Adrenal gland (tissue), 12 donors: ENCODE data around the gene SYK. TPM values are rescaled to one million over a fixed set of nuclear protein-coding genes. Genes with fewer than 3 reads are reported as not detected.
A peak's percentile ranks its signal among the peaks of the same experiment; 100 is the strongest.

Experiments used
- DNase-seq, 7 donors: peaks; one replicate each; pipeline ENCODE4 v3.0.0-alpha.2; 2019 to 2020
- H3K27ac ChIP-seq, 5 donors: fragments of 200-600 bp; sonication (generic) in 4 of 5; 1 replicate in 3 of 5; 2 replicates in 2 of 5; pipeline versions ENCODE4 v1.5.1 to v1.8.0; 2016 to 2020; ENCODE audit warnings: mild to moderate bottlenecking in 1 of 5
- H3K27me3 ChIP-seq: fragments of 200-600 bp; 2 replicates; pipeline ENCODE4 v1.8.0; 2021
- H3K36me3 ChIP-seq, 2 donors: fragments of 200-600 bp; replicated peaks in 1 of 2; 1 replicate in 1 of 2; 2 replicates in 1 of 2; pipeline versions ENCODE4 v1.5.1 to v1.8.0; 2018 to 2022
- H3K4me1 ChIP-seq, 2 donors: fragments of 200-600 bp; replicated peaks in 1 of 2; 1 replicate in 1 of 2; 2 replicates in 1 of 2; pipeline versions ENCODE4 v1.5.1 to v1.8.0; 2018 to 2021
- H3K4me3 ChIP-seq, 4 donors: fragments of 200-600 bp; sonication (generic) in 3 of 4; one replicate each; pipeline ENCODE4 v1.5.1; 2016 to 2018
- H3K9me3 ChIP-seq, 3 donors: fragments of 200-600 bp; sonication (generic) in 1 of 3; replicated peaks in 1 of 3; 1 replicate in 2 of 3; 2 replicates in 1 of 3; pipeline versions ENCODE4 v1.5.1 to v1.8.0; 2016 to 2021
- POLR2A ChIP-seq, 2 donors: fragments of 450-650 bp; IDR thresholded peaks; one replicate each; pipeline ENCODE4 v1.6.1; 2017; ENCODE audit warnings: antibody characterized with exemption in 2 of 2, mild to moderate bottlenecking in 2 of 2, moderate library complexity in 1 of 2
- WGBS, 4 donors: extraction: QIAGEN DNeasy Blood & Tissue Kit in 2 of 4; methylation state at CpG; one replicate each; pipeline versions ENCODE4 v1.1.5 to v1.1.7; 2013 to 2017; 5-methylcytosine and 5-hydroxymethylcytosine counted together
- intact Hi-C, 2 donors: fragments of 100-400 bp; cut with DNase I; formaldehyde crosslinking; loops; one replicate each; pipeline versions ENCODE4 v1.14.1 to v1.15.0; 2022 to 2023
- polyA plus RNA-seq, 3 donors: library from polyadenylated mRNA; stranded (reverse); fragments of 200-250 nt in 2 of 3; fragments of 350-450 nt in 1 of 3; fragmentation: Illumina TruSeq in 1 of 3; extraction: RNeasy Lipid Tissue Mini Kit (QIAGEN cat#74804) in 1 of 3; gene quantifications; one replicate each; pipeline ENCODE4 v1.2.3, GENCODE V29; 2013 to 2014
- total RNA-seq, 9 donors: library from RNA; depleted of rRNA in 4 of 9; stranded (reverse); fragments of >200 nt in 4 of 9; fragments of 120-200 nt in 1 of 9; fragmentation: NEBNext Ultra II Directional in 1 of 9; extraction: Animal tissue kit (Norgen Biotek cat#: 25700) in 1 of 9; gene quantifications; one replicate each; pipeline versions ENCODE4 v1.1.0 to v1.2.4, GENCODE V29; 2013 to 2023
- TF ChIP-seq, protein P1 (sequence below), 6 experiments: fragments of 450-650 bp in 4 of 6; fragments of 200-600 bp in 2 of 6; sonication (generic) in 1 of 6; IDR thresholded peaks; 1 replicate in 5 of 6; 2 replicates in 1 of 6; pipeline versions ENCODE4 v1.5.1 to v1.8.0; 2016 to 2021; ENCODE audit warnings: antibody characterized with exemption in 6 of 6, mild to moderate bottlenecking in 2 of 6, moderate library complexity in 1 of 6
- donor health status: healthy with polysubstance abuse.
- donor health status: Bipolar disorder and iron deficiency.
- donor health status: DM: yes; HTN: yes; CAD: no.
- donor health status: DM: no; HTN: no; CAD: no.
- donor health status: DM: no; HTN: no; CAD: no.
- donor health status: DM: yes; HTN: yes; CAD: no.

Gene SYK
- total and polyA plus RNA-seq, 12 donors, result 2.0 to 21.5 (median 14.1) TPM

DNA sequence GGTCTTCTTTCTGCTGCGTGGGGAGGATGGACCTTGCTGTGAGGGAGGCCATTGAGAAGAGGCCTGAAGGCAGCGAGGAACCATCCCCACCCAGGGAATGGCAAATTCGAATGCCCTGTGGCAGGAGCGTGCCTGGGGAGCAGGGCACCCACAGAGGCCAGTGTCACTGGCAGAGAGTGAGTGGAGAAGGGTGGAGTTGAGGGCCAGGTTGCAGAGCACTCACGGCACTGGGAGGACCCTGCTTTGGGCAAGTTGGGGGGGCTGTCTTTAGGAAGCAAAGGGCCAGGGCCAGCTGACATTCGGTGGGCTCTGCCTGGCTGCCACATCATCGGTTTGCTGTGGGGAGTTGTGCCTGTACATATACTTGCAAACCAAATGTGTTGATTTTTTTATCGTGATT lies 47.2 kb downstream of the SYK start:
- no peak overlapping the region for H3K4me3 ChIP-seq
- no peaks in the 10 kb centered on the region for H3K9me3 ChIP-seq
- no peaks in the 10 kb centered on the region for H3K36me3 ChIP-seq
- intact Hi-C loops, result no loop called here
- no peak for TF ChIP-seq POLR2A (IDR thresholded peaks at IDR 0.05)
- TF ChIP-seq, protein P1, sequence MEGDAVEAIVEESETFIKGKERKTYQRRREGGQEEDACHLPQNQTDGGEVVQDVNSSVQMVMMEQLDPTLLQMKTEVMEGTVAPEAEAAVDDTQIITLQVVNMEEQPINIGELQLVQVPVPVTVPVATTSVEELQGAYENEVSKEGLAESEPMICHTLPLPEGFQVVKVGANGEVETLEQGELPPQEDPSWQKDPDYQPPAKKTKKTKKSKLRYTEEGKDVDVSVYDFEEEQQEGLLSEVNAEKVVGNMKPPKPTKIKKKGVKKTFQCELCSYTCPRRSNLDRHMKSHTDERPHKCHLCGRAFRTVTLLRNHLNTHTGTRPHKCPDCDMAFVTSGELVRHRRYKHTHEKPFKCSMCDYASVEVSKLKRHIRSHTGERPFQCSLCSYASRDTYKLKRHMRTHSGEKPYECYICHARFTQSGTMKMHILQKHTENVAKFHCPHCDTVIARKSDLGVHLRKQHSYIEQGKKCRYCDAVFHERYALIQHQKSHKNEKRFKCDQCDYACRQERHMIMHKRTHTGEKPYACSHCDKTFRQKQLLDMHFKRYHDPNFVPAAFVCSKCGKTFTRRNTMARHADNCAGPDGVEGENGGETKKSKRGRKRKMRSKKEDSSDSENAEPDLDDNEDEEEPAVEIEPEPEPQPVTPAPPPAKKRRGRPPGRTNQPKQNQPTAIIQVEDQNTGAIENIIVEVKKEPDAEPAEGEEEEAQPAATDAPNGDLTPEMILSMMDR (IDR thresholded peaks at IDR 0.05), result no peak
- no peaks in the 10 kb centered on the region for H3K27me3 ChIP-seq
- DNase-seq, result peak in 1 of 7 donors; percentile 13
- H3K4me1 ChIP-seq, result no peaks in the 10 kb centered on the region
- no peak overlapping the region for H3K27ac ChIP-seq
- WGBS, 4 donors, result 82 to 91% (median 83%) methylated on average over 7 to 8 of the region's 8 CpGs

DNA sequence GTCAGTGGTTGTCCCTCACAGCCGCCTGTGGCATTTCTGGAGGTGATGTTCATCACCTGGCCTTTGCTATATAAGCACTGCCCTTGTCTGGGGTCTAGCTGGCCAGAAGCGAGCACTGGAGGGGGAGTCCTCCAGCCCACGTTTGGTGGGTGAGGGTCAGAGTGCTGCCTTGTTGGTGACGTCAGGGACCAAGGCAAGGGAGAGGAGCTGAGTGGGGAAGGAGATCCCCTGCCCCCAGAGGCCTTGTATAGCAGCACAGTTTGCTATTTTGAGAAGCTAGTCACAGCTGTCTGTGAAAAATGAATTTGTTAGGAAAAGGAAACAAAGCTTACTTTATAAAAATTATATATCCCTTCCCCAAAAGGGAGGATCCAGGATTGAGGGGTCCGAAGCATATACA lies 49.8 kb downstream of the SYK start:
- no peaks in the 10 kb centered on the region for H3K36me3 ChIP-seq
- no peak for TF ChIP-seq POLR2A (IDR thresholded peaks at IDR 0.05)
- TF ChIP-seq, protein P1 (IDR thresholded peaks at IDR 0.05), result no peak
- no peak for DNase-seq
- H3K4me1 ChIP-seq, result no peaks in the 10 kb centered on the region
- H3K27me3 ChIP-seq, result no peaks in the 10 kb centered on the region
- H3K27ac ChIP-seq, result no peak overlapping the region
- H3K9me3 ChIP-seq, result no peaks in the 10 kb centered on the region
- intact Hi-C loops, result no loop called here
- no peak overlapping the region for H3K4me3 ChIP-seq
- WGBS, 4 donors, result 65 to 77% (median 71%) methylated on average over 3 to 5 of the region's 5 CpGs

DNA sequence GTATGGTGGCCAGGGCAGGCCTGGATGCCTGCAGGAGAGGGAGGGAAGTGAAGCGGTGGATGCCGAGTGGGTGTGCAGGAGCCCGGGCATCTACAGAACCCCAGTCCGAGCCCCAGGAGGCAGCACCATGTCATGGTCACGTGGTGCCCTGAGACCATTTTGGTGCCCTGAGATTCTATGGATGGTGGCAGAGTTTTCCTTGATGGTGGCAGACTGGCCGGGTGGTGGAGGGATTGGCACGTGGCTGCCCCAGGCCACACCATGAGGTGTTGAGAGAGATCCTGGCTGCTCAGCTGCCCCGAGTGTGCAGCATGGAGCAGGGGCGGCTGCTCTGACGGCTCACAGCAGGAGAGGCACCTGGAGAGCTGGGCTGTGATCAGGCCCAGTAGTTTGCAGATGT lies 52.3 kb downstream of the SYK start:
- Histone ChIP-seq H3K36me3 (no peaks in the 10 kb centered on the region), H3K4me3 (no peak overlapping the region), H3K9me3 (no peaks in the 10 kb centered on the region), H3K27ac (no peak overlapping the region), H3K4me1 (no peaks in the 10 kb centered on the region), H3K27me3 (no peaks in the 10 kb centered on the region)
- no peak for TF ChIP-seq POLR2A (IDR thresholded peaks at IDR 0.05)
- TF ChIP-seq, protein P1 (IDR thresholded peaks at IDR 0.05), result no peak
- 91 to 93% (median 92%) methylated on average over 9 to 10 of the region's 10 CpGs for WGBS, 4 donors
- no peak for DNase-seq
- intact Hi-C loops, result no loop called here

DNA sequence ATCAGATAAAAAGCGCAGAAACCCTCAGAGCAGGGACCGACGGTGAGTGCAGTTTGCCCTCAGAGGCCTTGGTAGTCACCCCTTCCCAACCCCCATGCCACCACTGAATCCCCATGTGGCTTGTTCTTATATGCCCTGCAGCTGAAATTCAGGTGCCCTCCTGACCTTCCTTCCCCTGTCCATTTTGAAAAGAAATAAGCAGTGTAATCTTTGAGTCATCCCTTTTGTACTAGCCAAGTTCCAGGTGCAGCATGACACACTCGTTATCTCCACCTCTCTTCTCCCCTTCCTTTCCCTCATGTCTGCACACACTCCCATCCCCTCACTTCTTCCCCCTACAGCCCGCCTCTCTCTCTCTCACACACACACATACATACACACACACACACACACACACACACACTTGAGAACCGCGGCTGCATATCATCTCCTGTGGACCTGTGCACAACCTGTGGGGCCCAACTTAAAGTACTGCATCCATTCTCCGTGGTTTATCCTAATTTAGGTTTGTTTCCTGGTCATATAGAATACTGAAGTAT lies 53.1 kb downstream of the SYK start:
- H3K4me3 ChIP-seq, result no peak overlapping the region
- no peaks in the 10 kb centered on the region for H3K36me3 ChIP-seq
- no peak for TF ChIP-seq POLR2A (IDR thresholded peaks at IDR 0.05)
- H3K9me3 ChIP-seq, result no peaks in the 10 kb centered on the region
- H3K27ac ChIP-seq, result no peak overlapping the region
- no peaks in the 10 kb centered on the region for H3K27me3 ChIP-seq
- H3K4me1 ChIP-seq, result no peaks in the 10 kb centered on the region
- no peak for DNase-seq
- 68 to 88% (median 79%) methylated on average over 8 of the region's 8 CpGs for WGBS, 4 donors
- intact Hi-C loops, result no loop called here

DNA sequence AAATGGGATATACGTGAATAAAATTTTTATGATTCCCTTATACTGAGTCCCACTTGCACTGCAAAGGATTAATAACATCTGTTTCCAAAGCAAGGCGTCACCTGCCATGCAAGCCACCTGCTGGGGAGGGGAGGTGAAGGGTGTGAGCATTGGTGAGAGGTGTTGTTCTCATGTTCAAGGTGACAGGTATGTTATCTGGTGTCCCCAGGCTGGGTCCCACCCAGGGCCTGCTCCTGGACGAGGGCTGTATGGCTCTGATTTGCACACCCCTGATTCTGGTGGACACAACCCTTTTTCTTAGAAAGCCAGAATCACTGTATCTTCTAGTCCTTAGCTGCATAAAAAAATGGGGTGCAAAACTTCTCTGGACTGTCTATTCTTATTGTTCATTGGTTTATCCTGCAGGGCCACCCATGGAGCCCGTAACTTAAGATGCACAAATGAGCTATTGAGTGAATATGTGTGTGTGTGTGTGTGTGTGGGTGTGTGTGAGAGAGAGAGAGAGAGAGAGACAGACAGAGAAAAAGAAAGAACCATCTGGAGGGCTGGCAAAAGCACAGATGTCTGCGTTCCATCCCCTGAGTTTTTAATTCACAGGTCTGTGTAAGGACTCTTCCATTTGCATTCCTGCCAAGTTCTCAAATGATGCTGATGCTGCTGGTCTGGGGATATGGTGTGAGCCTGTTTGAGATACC lies 53.7 kb downstream of the SYK start:
- DNase-seq, result peak in 1 of 7 donors; percentile 1
- no peaks in the 10 kb centered on the region for H3K36me3 ChIP-seq
- intact Hi-C loops, result no loop called here

More for the DNA sequence above, 53.7 kb downstream of the SYK start:
- 74 to 90% (median 83%) methylated on average over 5 of the region's 5 CpGs for WGBS, 4 donors
- H3K4me1 ChIP-seq, result no peaks in the 10 kb centered on the region
- no peaks in the 10 kb centered on the region for H3K9me3 ChIP-seq
- no peak for TF ChIP-seq POLR2A (IDR thresholded peaks at IDR 0.05)
- TF ChIP-seq, protein P1 (IDR thresholded peaks at IDR 0.05), result no peak
- no peak overlapping the region for H3K27ac ChIP-seq
- no peak overlapping the region for H3K4me3 ChIP-seq
- H3K27me3 ChIP-seq, result no peaks in the 10 kb centered on the region
